NOMO-1 treated with dmso at 0.1 percent for 144 hours (cell line): ENCODE data around the gene ACTL6A.
A peak's percentile ranks its signal among the peaks of the same experiment; 100 is the strongest.
"Not testable (repeated sequence)": the region's sequence is repeated elsewhere in the genome, so short reads cannot be mapped to it uniquely, and the experiment has no call there.

ENCODE experiments used
- DNase-seq: peaks from one replicate; lab custom pipeline; 2025; ENCODE audit not compliant: unreplicated experiment; lab: John Stamatoyannopoulos, UW

Gene ACTL6A

GRCh38 chr3:179562591-179563270 is at the start of gene ACTL6A:
TSS of gene ACTL6A (plus strand) at chr3:179562926. CDS start at chr3:179563093, 167 bp downstream.
- DNase-seq: peak; percentile 100

GRCh38 chr3:179513862-179514261 is 48.9 kb upstream of the ACTL6A start:
- no peak for DNase-seq

- not testable (repeated sequence) for DNase-seq
Measured at GRCh38 chr3:179516461-179517251, 46.1 kb upstream of the ACTL6A start.

GRCh38 chr3:179526482-179526881 is 36.2 kb upstream of the ACTL6A start:
- no peak for DNase-seq

DNA sequence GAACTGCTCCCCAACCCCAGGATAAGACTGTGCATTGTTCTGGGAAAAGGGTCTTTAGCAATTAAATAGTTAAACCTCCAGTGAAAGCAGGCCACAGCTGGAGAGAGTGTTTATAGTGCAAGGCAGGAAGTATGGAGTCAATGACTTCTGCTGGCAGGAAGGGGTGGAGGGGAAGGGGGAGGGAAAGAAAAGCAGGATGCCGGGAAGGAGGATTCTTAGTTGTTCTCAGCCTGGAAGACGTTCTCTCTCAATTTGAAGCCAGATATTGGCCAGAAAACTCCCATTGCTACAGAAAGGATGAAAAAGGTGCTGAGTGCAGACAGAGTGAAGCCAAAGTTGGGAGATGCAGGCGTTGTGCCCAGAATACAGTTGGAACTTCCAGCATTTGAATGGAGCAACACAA is 35.7 kb upstream of the ACTL6A start:
- no peak for DNase-seq

GRCh38 chr3:179528772-179529171 is 34.0 kb upstream of the ACTL6A start:
- DNase-seq: no peak

- DNase-seq: no peak
Measured at GRCh38 chr3:179531576-179531975, 31.1 kb upstream of the ACTL6A start.

DNA sequence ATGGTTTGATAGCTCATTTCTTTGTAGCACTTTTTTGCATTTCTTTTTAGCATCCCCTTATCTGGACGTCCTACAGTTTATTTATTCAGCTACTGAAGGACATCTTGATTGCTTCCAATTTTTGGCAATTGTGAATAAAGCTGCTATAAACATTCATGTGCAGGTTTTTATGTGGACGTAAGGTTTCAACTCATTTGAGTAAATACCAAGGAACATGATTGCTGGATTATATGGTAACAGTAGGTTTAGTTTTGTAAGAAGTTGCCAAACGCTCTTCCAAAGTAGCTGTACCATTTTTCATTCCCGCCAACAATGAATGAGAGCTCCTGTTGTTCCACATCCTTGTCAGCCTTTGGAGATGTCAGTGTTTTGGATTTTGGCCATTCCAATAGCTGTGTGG is 29.5 kb upstream of the ACTL6A start:
- no peak for DNase-seq

DNA sequence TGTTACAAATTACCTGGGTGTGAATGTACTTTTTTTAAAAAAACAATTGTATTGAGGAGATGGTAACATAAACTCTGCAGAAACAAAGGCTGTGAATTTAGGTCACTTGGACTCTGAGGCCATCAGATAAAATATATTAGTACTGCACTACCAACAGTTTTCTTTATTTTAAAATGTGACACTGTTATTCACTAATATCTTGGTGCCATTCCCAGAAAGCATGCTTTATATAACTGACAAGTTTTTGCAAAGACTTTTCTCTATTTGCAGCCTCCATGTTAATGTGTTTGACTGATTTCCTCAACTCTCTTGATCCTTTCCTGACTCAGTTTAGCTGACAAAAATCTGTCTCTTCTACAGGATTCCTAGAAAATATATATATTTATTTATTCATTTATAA is 26.5 kb upstream of the ACTL6A start:
- no peak for DNase-seq

DNA sequence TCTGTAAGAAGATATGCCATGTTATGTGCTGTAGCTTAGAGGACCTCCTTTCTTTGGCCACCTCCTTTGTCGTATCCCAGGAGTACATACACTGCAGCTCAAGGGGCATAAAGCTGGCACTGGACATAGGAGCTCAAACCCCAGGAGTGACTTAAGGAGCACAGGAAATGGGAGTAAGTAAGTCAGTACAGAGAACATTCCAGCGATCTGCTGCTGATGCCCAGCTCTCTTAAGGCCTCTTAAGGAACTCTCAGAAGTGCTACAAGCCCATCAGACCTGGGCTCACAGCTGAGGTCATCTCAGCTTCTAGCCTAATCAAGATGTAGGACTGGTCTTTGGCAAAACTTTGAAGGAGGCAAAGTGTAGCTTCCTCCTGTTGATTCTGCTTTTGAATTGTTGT is 21.6 kb upstream of the ACTL6A start:
- no peak for DNase-seq

DNA sequence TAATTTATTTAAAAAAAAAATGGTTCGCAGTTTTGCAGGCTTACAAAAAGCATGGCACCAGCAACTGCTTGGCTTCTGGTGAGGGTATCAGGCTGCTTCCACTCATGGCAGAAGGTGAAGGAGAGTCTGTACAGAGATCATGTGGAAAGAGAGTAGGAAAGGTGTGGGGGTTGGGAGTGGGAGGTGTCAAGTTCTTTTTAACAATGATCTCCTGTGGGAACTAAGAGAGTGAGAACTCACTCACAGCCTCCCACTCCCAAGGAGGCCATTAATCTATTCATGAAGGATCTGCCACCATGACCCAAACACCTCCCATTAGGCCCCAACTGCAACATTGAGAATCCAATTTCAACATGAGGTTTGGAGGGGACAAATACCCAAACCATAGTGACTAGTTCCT is 21.1 kb upstream of the ACTL6A start:
- no peak for DNase-seq

GRCh38 chr3:179542375-179542774 is 20.4 kb upstream of the ACTL6A start:
- no peak for DNase-seq

GRCh38 chr3:179544981-179545645 is 17.6 kb upstream of the ACTL6A start:
- no peak for DNase-seq

- no peak for DNase-seq
Measured at GRCh38 chr3:179546814-179547241, 15.9 kb upstream of the ACTL6A start.

DNA sequence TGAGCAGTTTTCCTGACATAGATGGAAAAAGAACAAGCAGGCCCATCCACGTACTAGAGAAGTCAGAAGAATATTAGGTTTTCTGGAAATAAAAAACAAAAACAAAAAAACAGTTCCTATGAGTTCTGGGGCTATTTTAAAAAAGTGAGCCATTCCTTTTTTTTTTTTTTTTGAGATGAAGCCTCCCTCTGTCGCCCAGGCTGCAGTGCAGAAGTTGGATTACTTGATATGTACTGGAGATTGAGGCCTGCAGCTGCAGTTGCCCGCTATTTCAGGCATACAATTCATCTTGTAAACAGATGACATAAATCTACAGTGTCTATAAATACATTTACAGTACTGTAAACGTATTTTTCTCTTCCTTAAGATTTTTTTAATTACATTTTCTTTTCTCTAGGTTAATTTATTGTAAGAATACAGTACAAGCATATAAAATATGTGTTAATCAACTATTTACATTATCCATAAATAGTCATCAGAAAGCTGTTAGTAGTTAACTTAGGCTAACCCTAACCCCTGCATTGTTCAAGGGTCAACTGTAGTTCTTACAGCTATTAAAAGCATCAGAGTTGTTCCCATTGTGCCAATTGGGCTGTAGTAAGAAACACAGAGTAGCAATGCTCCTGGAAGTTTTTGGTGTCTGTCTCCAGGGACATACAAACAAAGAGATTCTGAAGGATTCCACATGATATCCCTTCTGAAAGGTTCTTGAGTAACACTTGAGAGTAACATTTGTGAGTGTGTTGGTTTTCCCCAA is 11.2 kb upstream of the ACTL6A start:
- no peak for DNase-seq

- no peak for DNase-seq
Measured at GRCh38 chr3:179558742-179559364, 3.9 kb upstream of the ACTL6A start.

DNA sequence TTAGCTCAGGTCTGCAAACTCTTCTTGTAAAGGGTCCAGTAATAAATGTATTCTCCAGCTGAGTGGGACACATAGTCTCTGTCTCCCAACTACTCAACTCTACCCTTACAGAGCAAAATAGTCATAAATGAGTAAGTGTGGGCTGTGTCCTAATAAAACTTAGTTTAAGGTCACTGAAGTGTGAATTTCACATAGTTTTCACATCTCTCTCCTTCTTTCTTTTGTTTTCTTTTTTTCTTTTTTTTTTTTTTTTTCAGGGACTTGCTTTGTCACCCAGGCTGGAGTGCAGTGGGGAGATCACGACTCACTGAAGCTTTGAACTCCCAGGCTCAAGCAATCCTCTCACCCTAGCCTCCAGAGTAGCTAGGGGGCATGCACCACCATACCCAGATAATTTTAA is 1.9 kb upstream of the ACTL6A start:
- DNase-seq: no peak

DNA sequence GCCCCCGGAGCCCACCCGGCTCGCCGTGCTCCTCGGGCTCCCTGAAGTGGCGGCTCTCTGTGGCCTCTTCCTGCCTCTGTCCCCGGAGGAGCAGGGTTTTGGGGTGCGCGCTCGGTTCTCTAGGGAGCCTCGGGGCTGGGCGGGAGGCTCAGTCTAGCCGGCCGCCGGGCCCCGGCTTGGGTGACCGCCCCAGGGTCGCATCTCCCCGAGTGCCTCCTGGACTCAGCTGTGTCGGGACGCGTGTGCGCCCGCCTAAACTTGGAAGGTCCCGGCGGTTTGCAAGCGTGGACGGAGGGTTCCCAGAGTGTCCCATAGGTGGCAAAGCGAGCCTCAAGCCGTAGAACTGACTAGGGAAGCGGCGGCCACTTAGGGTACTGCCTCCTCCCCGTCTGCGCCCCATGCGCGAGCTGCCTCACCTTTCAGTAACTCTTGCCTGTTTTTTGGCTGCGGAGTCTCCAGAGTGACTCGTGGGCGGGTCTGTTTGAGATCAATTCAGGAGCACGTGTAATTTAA is 601 bp downstream of the ACTL6A start:
- DNase-seq: peak; percentile 83

DNA sequence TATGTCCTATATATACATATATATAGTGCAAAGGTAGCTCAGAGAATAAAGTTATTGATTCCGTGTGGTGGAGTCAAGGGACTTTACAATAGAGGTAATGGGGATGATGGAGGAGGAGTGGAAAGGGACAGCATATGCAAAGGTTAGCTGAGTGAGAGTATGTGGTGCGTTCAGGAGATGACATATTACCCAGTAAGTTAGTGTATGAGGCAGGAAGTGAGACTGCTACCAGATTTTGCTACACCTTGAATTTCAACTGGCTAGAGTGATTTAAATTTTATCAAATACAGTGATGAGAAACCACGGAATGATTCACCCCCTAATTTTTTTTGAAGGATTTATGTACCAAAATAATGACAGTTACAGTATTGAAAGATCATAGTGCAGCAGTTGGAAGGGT is 2.8 kb downstream of the ACTL6A start:
- DNase-seq: no peak

- DNase-seq: no peak
Measured at GRCh38 chr3:179580992-179581391, 18.3 kb downstream of the ACTL6A start.

GRCh38 chr3:179589143-179589542 is 26.4 kb downstream of the ACTL6A start:
- DNase-seq: no peak
